DLD1 (cell line): ENCODE measurements around the gene CTNND2.
"Not testable (repeated sequence)": the region's sequence is repeated elsewhere in the genome, so short reads cannot be mapped to it uniquely, and the experiment has no call there.

Experiments
- in situ Hi-C: cut with HindIII; loops from 2 replicates; pipeline ENCODE4 v1.10.0; 2017; ENCODE audit warnings: low sequenced_read_pairs

The CTNND2 gene

DNA sequence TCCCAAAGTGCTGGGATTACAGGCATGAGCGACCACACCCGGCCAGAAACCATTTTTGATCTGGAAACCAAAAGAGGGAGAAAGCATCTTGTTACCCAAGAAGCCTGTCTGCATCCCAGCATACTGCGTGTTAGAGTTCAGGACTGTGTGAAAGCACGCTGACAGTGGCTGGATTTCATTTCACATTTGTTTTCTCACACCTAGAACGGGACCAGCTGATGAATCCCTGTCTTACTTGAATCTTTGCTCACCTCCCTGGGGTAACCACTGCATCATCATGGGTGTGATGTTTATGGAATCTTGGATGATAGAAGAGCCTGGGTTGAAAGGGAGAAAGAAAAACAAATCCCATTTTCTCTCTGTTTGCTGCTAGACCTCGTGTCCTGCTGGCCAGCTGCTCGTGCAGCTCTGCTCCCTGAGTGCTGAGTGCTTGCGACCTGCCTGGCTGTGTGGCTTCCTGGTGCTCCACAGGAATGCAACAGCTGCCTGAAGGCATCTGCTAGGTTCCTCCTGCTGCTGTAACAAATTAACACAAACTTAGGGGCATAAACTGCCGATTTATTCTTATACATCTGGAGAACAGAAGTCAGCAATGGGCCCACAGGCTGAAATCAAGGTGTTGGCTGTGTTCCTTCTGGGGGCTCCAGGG is 764.9 kb downstream of the CTNND2 start:
- in situ Hi-C loops = no loop called here

DNA sequence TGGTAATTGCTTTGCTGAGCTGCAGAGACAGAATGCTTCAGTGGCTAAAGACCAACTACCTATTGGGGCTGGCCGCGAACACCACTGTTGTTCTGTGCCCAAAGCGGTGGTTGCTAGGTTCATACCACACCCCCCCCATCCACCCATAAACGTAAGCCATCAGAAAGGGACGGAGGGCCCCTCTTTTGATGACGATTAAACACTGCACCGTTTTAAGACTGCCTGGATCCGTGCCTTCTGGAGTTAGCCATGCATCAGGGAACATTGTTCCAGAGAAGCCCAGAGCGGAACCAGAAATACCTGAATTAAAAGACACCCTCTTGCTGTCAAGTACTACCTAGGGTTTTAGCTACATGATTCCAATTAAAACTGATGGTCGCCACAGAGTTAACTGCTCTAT is 774.1 kb downstream of the CTNND2 start:
- in situ Hi-C loops = no loop called here

DNA sequence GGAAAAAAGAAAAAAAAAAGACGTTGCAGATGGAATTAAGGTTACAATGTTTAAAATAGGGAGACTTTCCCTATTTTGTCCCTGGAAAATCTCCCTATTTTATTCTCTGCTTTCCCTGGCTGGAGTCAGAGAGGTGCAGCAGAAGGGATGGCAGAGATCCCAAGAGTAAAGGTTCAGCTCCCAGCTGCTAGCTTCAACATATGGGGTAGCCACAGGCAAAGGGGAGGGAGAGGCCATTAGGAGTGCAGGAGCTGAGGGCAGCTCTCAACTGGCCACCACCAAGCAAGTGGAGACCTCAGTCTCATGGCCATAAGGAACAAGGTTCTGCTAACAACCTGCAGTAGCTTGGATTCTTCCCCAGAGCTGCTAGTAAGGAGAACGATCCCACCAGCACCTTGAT is 776.2 kb downstream of the CTNND2 start:
- in situ Hi-C loops = no loop called here

DNA sequence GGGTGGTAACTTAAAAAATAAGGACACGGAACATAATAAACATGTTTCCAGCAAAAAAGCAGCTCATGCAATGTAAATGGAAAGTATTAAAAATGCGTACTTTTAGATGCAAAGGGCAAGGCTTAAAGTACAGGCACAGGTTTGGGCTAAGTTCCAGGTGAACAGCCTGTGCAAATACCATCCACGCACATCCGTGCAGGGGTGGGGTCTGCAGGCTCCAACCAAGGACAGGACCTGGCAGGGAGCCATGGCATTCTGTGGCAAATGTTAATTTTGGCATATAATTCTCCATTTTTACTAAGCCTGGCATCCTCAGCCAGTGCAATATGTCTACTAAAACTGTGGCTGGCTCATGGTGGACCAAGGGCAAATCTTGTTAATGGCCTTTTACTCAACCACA is 777.4 kb downstream of the CTNND2 start:
- in situ Hi-C loops = no loop called here

DNA sequence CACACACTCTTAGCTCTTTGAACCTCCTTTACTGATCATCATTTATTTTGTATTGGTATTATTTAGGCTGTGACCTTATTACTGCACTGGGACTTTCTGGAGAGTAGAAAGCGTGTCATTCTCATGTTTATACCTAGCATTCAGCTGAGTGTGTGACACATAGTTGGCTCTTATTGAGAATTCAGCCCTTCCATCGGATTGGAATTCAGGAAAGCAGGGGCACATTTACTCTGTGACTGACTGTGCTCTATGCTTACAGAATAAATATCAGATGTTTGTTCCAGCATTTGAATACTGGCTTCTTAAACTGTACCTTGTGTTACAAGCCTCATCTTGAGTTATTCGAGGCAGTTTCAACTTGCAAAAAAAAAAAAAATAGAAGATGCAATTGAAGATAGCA is 782.4 kb downstream of the CTNND2 start:
- in situ Hi-C loops = no loop called here

DNA sequence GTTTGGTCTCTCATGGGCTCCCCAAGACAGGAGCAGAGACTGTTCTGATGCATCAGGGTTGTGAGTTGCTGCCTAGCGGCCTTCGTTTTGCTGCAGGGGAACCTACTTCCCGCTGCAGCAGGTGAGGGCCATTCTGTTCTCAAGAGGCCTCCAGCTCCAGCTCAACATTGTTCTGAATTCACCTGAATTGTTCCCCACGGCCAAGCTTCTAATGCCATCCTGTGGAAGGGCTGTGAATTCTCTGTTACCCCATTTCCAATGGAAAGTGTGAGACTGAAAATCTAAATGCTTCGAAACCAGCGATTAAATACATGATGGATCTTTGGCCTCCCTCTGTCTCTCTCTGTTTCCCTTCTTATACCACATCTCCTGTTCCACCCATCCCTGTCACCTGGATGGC is 794.1 kb downstream of the CTNND2 start:
- in situ Hi-C loops = no loop called here

DNA sequence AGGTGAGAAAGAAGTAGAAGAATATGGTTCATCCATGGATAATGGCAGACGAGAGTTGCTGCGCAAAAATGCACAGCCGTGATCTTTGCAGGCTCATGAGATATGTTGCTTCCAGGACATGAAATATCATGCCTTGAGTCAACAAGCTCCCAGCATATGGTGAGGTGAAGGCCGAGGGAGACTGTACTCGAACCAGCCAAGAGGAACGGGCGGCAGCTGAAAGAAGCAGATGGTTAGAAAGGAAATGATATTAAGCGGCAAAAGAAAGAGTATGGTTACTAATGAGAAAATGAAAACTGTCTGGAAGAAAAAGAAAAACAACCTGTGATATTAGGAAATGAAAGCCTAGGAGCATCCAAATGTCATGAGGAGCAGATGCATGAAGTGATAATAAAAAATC is 798.5 kb downstream of the CTNND2 start:
- in situ Hi-C loops = no loop called here

DNA sequence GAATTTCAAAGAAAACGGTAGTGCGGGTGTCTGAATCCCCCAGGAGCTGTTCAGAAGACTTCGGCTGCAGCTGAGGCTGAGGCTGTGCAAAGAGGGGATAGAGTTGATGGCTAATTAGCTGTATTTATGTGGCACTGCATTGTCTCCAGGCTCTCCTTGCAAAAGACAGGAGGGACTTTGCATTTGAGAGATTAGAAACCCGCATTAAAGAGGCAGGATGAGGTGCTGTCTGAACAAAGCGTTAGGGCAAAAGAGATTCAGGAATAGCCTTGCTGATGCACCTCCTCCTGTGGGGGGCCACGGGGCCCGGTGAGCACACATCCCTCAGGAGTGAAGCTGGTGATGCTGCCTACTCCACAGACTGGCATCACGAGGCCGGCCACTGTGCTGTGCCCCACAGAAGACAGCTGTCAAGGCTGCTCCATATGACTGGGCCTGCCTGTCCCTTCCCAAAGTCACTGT is 799.6 kb downstream of the CTNND2 start:
- in situ Hi-C loops = no loop called here

DNA sequence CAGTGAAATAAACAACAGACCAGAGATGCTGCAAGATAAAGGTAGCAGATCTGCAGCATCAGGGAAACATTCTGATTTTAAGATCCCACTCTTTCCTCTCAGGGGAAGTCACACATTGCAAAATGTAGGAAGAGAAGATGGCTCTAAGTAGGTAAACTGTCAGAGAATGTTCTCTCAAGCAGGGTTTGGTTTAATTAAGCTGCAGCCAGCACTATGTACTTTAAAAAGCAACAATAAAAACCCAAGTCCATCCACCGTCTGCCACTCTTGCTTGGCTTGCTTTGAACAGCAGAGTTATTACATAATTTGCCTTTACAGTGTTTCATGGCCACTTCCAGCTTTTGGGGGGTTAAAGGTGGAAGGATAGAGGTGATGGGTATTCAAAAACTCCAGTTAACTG is 800.0 kb downstream of the CTNND2 start:
- in situ Hi-C loops = no loop called here

DNA sequence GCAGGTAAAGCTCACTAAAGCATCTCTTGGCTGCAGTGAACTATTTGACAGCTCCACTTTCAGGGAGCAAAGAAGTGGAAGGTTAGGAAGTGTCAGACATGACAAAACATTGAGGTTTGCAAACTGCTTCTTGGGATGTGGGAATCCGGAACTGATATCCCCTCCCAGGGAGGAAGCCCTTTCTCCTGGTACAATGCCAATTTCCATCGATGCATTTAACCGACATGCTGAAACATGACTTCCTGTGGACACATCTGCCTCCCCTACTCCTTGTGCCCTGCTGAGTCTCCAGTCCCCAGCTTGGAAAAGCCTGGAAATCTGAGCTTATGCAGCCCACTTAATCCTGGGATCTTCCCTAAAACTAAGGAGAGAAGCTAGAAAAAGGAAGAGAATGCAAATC is 820.1 kb downstream of the CTNND2 start:
- in situ Hi-C loops = no loop called here

DNA sequence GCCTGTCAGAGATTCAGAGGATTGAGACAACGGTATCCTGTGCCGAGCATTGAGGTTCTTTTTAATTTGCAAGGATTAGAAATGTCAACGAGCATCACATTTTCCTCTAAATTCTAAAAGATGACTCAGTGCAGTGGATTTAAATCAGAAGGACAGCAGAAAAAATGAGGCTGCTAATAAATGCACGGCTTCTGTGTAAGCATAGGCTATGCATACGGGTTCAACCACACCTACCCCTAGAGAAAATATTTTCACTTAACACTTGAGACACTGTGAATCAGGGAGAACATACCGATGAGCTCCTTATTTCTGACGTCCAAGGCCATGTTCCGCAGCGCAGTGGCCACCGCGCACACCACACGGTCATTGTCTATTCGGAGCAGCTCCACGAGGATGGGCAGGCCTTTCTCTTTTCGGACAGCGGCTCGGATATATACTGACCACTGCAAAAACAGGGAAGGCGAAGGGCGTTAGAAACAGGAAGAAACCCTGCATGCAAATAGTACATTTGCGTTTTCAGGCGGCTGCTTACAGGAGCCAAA is 821.8 kb downstream of the CTNND2 start:
- in situ Hi-C loops = no loop called here

DNA sequence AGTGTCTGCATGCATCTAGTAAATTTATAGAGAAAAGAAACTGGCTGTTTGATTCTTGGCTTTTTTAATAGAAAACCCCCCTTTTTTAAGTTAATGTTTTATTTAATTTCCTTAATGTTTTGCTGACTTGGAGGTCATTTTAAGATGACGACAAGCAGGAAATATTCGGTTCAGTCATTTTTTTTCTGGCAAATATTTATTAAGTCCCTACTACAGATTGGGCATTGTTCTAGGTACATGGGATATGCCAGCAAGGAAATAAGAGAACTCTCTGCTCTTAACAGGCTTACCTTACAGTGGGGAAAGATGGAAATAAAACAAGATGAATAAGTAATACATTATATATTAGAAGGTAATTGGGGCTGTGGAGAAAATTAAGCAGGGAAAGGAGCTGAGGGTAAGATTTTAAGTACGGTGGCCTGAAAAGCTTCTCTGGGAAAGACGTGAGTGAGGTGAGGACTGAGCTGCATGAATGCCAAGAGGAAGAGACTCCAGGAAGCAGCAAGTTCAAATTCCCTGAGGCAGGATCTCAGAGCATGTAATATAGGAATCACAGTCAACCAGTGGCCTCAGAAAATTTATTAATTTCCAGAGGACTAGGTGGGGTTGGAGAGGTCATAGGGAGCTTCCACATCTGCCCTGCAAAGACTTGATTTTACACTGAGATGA is 827.2 kb downstream of the CTNND2 start:
- in situ Hi-C loops = no loop called here

DNA sequence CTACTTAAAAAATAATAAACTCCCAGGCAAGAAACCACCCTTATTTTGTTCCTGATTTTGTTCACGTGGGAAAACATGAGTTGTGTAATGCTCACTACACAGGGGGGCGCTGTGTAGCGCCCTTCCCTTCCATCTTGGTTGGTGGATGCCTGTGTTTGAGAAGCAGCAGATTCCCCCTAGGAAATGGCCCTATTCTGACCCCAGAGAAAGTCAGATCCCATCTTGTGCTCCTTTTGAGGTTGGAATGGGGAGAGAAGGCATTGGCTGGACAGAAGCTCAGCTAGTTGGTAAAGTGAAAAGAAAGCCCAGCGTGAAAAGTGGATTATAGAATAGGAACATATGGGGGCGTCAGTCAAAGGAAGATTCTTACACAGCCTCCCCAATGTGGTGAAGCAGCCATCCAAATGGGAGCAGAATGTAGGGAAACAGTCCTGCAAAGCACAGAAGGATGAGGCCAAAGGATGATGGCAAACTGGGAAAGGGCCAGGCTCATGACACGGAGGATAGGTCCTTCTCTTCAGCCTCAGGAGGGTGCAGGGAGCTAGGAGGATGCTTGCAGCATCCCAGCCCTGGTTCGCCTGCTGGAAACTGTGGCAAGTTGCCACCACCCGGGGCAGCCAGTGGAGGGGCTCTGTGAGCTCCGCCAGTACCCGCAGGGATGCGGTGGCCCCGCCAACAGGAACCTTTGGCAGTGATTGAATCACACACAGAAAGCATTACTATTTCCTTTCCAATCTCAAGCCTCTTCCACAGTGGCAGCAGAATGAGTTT is 829.0 kb downstream of the CTNND2 start:
- in situ Hi-C loops = no loop called here

DNA sequence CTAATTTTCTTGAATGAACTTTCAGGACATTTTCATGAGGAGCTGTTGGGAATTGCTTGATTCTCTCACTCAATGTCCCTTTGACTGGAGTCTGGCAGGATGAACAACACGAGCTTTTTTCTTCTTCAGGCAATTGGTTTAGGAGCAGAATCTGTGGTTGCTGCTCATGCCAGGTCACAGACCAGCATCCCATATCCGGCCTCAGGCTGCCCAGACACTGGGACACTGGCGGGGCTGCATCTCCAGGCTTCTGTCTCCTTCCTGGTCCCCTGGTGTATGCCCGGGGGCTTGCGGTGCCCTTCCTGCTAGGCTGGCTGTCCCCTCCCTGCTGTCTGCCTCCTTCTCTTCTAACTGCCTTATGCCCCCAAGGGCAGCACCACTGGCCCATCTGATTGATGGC is 831.7 kb downstream of the CTNND2 start:
- in situ Hi-C loops = no loop called here

DNA sequence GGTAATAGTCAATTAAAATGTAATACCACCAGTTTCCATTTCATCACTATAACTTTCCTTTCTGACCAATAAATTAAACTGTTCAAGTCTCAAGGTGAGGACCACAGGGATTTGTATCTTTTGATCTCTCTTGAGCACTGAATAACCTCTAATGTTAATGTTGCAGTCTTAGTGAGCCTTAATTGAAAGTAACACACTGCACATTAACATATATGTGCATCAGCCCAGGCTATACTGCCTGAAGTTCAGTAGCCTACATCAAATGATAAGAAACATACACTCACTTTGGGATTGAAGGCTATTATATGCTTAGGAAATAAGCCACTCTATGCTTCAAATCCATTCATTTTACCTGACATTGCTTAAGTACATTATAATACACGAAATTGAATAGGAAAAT is 832.2 kb downstream of the CTNND2 start:
- in situ Hi-C loops = no loop called here

DNA sequence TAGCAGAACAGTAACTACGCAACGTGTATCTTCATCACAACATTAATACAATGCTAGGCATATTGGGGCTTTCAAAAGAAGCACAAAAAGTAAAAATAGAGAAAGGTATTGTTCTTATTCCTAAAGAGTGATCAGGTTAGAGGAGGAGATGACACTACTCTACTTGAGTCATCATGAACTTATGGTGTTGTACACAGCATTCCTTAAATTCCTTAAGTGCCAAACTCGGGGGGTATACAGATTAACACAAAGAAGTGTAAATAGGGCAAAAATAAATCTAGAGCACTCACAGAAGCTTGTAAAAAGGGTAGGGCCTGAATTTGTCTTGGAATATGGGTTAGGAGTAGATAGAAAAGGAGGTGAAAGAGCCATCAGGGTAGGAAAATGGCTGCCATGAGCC is 835.2 kb downstream of the CTNND2 start:
- in situ Hi-C loops = no loop called here

DNA sequence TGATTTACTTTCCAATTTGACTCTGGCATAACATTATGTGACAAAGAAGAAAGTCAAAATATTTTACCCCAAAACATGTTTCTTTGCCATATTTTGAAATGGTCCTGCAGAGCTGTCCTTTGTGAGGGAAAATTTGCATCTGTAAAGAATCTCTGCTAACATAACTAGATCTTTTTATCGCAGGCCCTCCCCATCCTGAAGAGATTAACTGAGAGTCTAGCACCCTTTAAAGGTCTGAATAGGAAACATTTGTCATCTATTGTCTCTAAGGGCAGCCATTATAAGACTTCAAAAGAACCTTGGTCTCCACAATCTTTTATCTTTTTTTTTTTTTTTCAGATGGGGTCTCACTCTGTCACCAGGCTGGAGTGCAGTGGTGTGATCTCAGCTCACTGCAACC is 838.5 kb downstream of the CTNND2 start:
- in situ Hi-C loops = not testable (repeated sequence)

DNA sequence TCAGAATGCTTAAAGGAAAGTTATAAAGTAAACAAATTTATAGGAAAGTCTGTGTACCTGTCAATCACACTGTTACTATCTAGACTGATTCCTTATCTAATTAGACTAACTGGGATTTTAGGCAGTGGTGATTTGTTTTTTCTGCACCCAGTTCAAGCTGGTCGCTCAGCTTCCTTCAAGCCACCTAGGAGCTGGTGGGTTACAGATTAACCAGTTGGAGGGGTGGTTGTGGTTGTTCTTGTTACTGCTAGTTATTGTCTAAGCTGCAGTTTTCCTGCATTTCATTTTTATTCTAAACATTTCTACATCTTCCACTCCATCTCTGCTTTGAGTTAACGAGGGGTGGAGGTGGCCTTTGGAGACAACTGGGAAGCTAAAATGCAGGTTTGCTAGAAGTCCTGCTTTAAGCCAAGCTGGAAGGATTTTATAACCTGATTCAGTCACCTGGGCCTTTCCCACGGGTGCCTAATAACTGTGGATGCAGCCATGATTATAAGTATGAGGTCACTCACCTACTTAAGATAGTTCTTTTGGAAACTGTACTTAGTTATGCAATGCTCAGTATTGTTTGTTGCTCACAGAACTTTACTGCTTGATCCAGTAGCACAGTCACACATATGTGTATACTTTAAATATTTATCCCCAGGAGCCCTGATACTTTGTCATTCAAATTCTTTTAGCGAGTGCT is 839.3 kb downstream of the CTNND2 start:
- in situ Hi-C loops = no loop called here

DNA sequence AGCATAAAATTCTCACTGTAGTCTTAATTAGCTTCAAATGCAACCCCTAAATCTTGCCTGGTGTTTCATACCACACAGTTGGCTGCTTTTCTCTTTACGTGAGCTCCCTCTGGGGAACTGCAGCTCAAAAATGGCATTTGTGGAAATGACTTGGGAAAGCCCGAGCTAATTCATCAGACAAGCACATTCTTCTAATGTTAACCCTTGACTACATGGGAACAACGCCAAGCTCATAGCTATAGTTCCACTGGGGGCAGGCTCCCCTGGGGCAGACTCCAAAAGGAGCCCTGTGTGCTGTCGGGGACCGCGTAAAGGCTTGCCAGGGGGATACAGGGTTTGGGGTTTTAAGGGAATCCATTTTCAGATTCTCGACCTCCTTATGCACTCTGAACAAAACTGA is 841.8 kb downstream of the CTNND2 start:
- in situ Hi-C loops = no loop called here

DNA sequence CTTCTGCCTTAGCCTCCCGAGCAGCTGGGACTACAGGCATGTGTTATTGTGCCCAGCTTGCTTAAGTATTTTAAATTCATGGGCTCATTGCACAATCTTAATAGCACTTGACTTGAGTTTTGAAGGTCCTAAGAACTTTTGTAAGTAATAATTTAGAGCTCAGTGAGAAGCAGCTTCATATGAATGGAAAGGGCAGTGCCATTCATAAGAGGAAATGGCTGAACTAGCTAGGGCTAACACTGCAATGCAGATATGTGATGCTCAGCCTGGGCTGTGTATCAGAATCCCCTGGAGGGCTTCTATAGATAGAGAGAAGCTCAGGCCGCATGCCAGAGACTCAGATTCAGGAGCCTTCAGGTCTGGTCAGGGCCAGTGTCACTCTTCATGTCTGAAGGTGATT is 847.7 kb downstream of the CTNND2 start:
- in situ Hi-C loops = no loop called here

DNA sequence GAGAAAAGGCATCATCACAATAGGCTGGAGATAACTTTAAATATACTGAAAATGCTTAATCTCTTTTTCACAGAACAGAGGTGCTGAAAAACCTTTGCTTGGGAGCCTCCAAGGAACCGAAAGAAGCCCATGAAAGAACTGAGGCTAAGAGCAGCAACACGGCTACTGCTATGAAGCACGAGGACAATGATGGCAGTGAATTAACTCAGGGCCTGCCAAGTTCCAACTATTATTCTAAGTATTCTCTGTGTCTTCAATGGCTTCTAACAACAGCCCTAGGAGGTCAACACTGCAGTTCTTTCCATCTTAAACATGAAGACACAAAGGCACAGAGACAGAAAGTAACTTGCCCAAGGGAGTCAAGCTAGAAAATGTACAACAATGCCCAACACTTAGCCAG is 850.2 kb downstream of the CTNND2 start:
- in situ Hi-C loops = no loop called here
